GM19395 (cell line): ENCODE measurements around the gene ECPAS.
"Not testable (repeated sequence)": the region's sequence is repeated elsewhere in the genome, so short reads cannot be mapped to it uniquely, and the experiment has no call there.

Source experiments
- ATAC-seq: cut with Tn5 transposase; IDR thresholded peaks from one replicate; pipeline ENCODE4 v1.9.1; 2021; ENCODE audit warnings: mild to moderate bottlenecking, moderate library complexity; ENCODE audit not compliant: unreplicated experiment

The ECPAS gene

GRCh38 chr9:111356481-111357244, 127.5 kb downstream of the ECPAS start:
- ATAC-seq: no peak

- no peak for ATAC-seq
These were observed 131.6 kb downstream of the ECPAS start for GRCh38 chr9:111352545-111352944.

- ATAC-seq: no peak
These were observed 133.6 kb downstream of the ECPAS start for GRCh38 chr9:111350556-111350955.

- ATAC-seq: no peak
These were observed 134.4 kb downstream of the ECPAS start for GRCh38 chr9:111349766-111350165.

- no peak for ATAC-seq
These were observed 135.3 kb downstream of the ECPAS start for GRCh38 chr9:111348821-111349271.

GRCh38 chr9:111334318-111334863, 149.8 kb downstream of the ECPAS start:
- not testable (repeated sequence) for ATAC-seq

GRCh38 chr9:111330124-111330523, 154.1 kb downstream of the ECPAS start, which contains the start of gene OR2K2:
Gene OR2K2, minus strand, starts transcription at chr9:111330224. Its CDS starts 1,791 bp downstream, at chr9:111328433.
- ATAC-seq: no peak

GRCh38 chr9:111320631-111321030, 163.6 kb downstream of the ECPAS start:
- no peak for ATAC-seq

GRCh38 chr9:111316796-111317195, 167.4 kb downstream of the ECPAS start:
- ATAC-seq: no peak
